Mesothelial cell of epicardium (in vitro differentiated cells): Measurements from ENCODE around the gene KLHL30. TPM values are rescaled to one million over a fixed set of nuclear protein-coding genes. Genes with fewer than 3 reads are reported as not detected.

Experiments
- DNase-seq, 2 experiments: peaks; one replicate each; pipeline ENCODE4 v3.0.0; 2021; ENCODE audit warnings: low spot score in 2 of 2; ENCODE audit not compliant: unreplicated experiment in 2 of 2
- H3K27ac Mint-ChIP-seq: 2 replicates; pipeline ENCODE4 v1.8.0; 2021; ENCODE audit warnings: mixed read lengths
- H3K27me3 Mint-ChIP-seq: 2 replicates; pipeline ENCODE4 v1.8.0; 2021; ENCODE audit warnings: low read depth, mixed read lengths
- H3K36me3 Mint-ChIP-seq: 2 replicates; pipeline ENCODE4 v1.8.0; 2021; ENCODE audit warnings: mixed read lengths
- H3K4me1 Mint-ChIP-seq: 2 replicates; pipeline ENCODE4 v1.8.0; 2021; ENCODE audit warnings: mixed read lengths
- H3K4me3 Mint-ChIP-seq: 2 replicates; pipeline ENCODE4 v1.8.0; 2021; ENCODE audit warnings: mild to moderate bottlenecking, moderate library complexity, mixed read lengths
- H3K9me3 Mint-ChIP-seq: 2 replicates; pipeline ENCODE4 v1.8.0; 2021; ENCODE audit warnings: mixed read lengths
- CTCF ChIP-seq: fragments of 200-600 bp; sonication (generic); IDR thresholded peaks from one replicate; pipeline ENCODE4 v1.5.0; 2021; ENCODE audit warnings: antibody characterized with exemption; ENCODE audit not compliant: unreplicated experiment
- total RNA-seq: library from RNA; stranded (reverse); gene quantifications from 3 replicates; pipeline ENCODE4 v1.2.1, GENCODE V29; 2021

KLHL30 gene
- total RNA-seq, 1 donor from 2014 or later: 0.16 TPM

- Mint-ChIP-seq H3K9me3 (no peaks in the 10 kb centered on the region), H3K27me3 (no peaks in the 10 kb centered on the region), H3K36me3 (no peaks in the 10 kb centered on the region), H3K4me3 (no peak overlapping the region), H3K4me1 (no peaks in the 10 kb centered on the region), H3K27ac (no peak overlapping the region)
- no peak for DNase-seq
- TF ChIP-seq CTCF: no peak
Observed at GRCh38 chr2:238129166-238130010, 9.1 kb upstream of the KLHL30 start.

GRCh38 chr2:238130111-238130695 lies 8.3 kb upstream of the KLHL30 start:
- Mint-ChIP-seq H3K4me1 (no peaks in the 10 kb centered on the region), H3K36me3 (no peaks in the 10 kb centered on the region), H3K27me3 (no peaks in the 10 kb centered on the region), H3K27ac (no peak overlapping the region), H3K9me3 (no peaks in the 10 kb centered on the region), H3K4me3 (no peak overlapping the region)
- TF ChIP-seq CTCF: no peak
- no peak for DNase-seq

- H3K9me3 Mint-ChIP-seq: no peaks in the 10 kb centered on the region
- no peak overlapping the region for H3K4me3 Mint-ChIP-seq
- H3K36me3 Mint-ChIP-seq: no peaks in the 10 kb centered on the region
- no peaks in the 10 kb centered on the region for H3K27me3 Mint-ChIP-seq
- no peak for TF ChIP-seq CTCF
- no peak overlapping the region for H3K27ac Mint-ChIP-seq
- no peaks in the 10 kb centered on the region for H3K4me1 Mint-ChIP-seq
- no peak for DNase-seq
Observed at GRCh38 chr2:238130696-238131628, 7.5 kb upstream of the KLHL30 start.

GRCh38 chr2:238131761-238132462 lies 6.6 kb upstream of the KLHL30 start:
- DNase-seq: no peak
- Mint-ChIP-seq H3K27me3 (no peaks in the 10 kb centered on the region), H3K27ac (no peak overlapping the region), H3K4me3 (no peak overlapping the region), H3K9me3 (no peaks in the 10 kb centered on the region), H3K36me3 (no peaks in the 10 kb centered on the region), H3K4me1 (no peaks in the 10 kb centered on the region)
- TF ChIP-seq CTCF: no peak
